ENCODE data around the gene JPT1. TPM values are rescaled to one million over a fixed set of nuclear protein-coding genes. Genes with fewer than 3 reads are reported as not detected.
A peak's percentile ranks its signal among the peaks of the same experiment; 100 is the strongest.

Gene JPT1
- total RNA-seq, 4 donors from 2014 or later: 3.6 to 46.8 (median 11.6) TPM

DNA sequence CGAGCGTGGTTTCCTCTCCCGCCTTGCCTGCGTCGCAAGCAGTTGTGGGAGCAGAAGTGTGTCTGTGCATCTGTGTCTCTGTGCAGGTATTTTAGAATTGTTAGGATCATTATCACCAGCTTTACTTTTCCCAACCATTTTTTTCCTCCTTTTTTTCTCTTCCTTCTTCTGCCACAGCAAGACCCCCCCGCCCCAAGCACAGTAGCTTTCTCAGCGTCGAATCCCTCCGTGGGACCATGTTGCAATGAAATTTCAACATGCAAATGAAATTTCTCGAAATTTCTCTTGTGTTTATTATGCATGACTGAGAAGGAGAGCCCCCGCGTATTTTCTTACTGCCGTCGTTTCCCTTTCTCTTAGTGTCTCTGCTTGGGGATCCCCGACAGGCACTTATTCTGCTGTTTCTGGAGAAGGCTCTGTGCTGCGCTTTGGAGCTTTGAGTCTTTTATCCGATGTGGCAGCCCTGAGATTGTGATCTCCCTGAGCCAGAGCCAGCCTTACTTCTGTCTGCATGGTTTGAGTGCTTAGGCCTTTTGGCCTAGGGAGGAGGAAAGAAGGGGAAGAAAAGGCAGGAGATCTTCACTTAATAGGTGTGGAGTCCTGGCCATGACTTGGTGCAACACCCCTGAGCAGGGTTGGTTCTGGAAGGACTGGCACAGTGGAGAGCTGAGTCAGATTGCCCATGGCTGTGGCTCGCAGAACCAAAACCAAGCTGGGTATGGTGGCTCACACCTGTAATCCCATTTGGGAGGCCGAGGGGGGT, 39.6 kb downstream of the JPT1 start:
- intact Hi-C loops (cut with DNase I; ENCODE audit: low total_unique reads): no loop called here
- Histone ChIP-seq H3K27ac (peak overlapping the region; percentile 90 to 92), H3K4me1 (peaks cover 0 to 13% of the 10 kb centered on the region in 2 donors)

GRCh38 chr17:75113798-75114551, 40.3 kb downstream of the JPT1 start:
- Histone ChIP-seq H3K4me1 (peaks cover 0 to 18% of the 10 kb centered on the region in 2 donors), H3K27ac (peak overlapping the region; percentile 90 to 92), H3K9me3 (no peaks in the 10 kb centered on the region), H3K4me3 (peak overlapping the region; percentile 42 to 50), H3K27me3 (no peaks in the 10 kb centered on the region), H3K36me3 (no peaks in the 10 kb centered on the region)
- TF ChIP-seq CTCF (IDR thresholded peaks at IDR 0.05): peak; percentile 94 to 98 (median 96)
- TF ChIP-seq POLR2A (IDR thresholded peaks at IDR 0.05): no peak
- intact Hi-C loops (cut with DNase I; ENCODE audit: low total_unique reads): no loop called here
- peak; percentile 87 to 94 for DNase-seq

More for the DNA sequence above, 39.6 kb downstream of the JPT1 start:
- H3K4me3 ChIP-seq: peak overlapping the region; percentile 42 to 50
- H3K27me3 ChIP-seq: no peaks in the 10 kb centered on the region
- no peaks in the 10 kb centered on the region for H3K9me3 ChIP-seq
- no peaks in the 10 kb centered on the region for H3K36me3 ChIP-seq
- no peak for TF ChIP-seq POLR2A (IDR thresholded peaks at IDR 0.05)
- no peak for TF ChIP-seq CTCF (IDR thresholded peaks at IDR 0.05)
- no peak for DNase-seq

DNA sequence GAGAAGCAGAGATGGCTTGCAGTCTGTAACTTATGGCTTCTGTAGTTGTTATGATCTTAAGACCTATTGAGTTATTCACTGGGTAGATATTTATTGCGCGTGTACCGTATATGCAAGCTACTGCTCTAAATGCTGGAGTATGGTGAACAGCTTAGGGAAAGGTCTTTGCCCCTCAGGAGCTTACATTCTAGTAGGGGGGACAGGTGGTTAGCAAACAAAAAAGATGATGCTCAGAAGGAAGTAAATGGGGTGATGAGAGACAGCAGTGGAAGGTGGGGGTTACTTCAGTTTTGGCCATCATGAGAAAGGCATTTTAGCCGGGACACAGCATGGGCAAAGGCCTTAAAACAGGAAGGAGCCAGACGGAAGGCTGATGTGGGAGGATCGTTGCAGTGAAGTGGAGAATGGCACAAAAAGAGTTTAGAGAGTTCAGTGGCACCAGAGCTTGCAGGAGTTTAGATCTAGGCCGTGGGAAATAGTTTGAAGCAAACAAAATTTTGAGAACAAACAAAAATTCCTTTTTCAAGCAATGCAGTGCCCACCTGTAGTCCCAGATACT, 42.5 kb downstream of the JPT1 start:
- no peak overlapping the region for H3K4me3 ChIP-seq
- H3K27ac ChIP-seq: no peak overlapping the region
- no peaks in the 10 kb centered on the region for H3K36me3 ChIP-seq
- intact Hi-C loops (cut with DNase I; ENCODE audit: low total_unique reads): no loop called here
- H3K27me3 ChIP-seq: no peaks in the 10 kb centered on the region
- H3K4me1 ChIP-seq: peaks cover 0 to 18% of the 10 kb centered on the region in 2 donors
- DNase-seq: no peak
- H3K9me3 ChIP-seq: no peaks in the 10 kb centered on the region
- TF ChIP-seq CTCF (IDR thresholded peaks at IDR 0.05) (no peak), POLR2A (IDR thresholded peaks at IDR 0.05) (no peak)

- peak in 1 of 2 donors; percentile 35 for DNase-seq
- intact Hi-C loops (cut with DNase I; ENCODE audit: low total_unique reads): no loop called here
- H3K9me3 ChIP-seq: no peaks in the 10 kb centered on the region
- H3K27ac ChIP-seq: peak overlapping the region; percentile 55 to 85
- H3K36me3 ChIP-seq: no peaks in the 10 kb centered on the region
- TF ChIP-seq POLR2A (IDR thresholded peaks at IDR 0.05) (no peak), CTCF (IDR thresholded peaks at IDR 0.05) (no peak)
- H3K27me3 ChIP-seq: no peaks in the 10 kb centered on the region
- peak overlapping the region; percentile 69 to 98 for H3K4me3 ChIP-seq
- H3K4me1 ChIP-seq: peaks cover 0 to 18% of the 10 kb centered on the region in 2 donors
Measured at GRCh38 chr17:75110234-75110937, 43.9 kb downstream of the JPT1 start.
